GM18499 (cell line): ENCODE data around the gene ADGRV1.

Experiments used
- ATAC-seq: cut with Tn5 transposase; IDR thresholded peaks from one replicate; pipeline ENCODE4 v1.9.1; 2021; ENCODE audit warnings: moderate number of reproducible peaks; ENCODE audit not compliant: insufficient read depth, unreplicated experiment

The ADGRV1 gene

DNA sequence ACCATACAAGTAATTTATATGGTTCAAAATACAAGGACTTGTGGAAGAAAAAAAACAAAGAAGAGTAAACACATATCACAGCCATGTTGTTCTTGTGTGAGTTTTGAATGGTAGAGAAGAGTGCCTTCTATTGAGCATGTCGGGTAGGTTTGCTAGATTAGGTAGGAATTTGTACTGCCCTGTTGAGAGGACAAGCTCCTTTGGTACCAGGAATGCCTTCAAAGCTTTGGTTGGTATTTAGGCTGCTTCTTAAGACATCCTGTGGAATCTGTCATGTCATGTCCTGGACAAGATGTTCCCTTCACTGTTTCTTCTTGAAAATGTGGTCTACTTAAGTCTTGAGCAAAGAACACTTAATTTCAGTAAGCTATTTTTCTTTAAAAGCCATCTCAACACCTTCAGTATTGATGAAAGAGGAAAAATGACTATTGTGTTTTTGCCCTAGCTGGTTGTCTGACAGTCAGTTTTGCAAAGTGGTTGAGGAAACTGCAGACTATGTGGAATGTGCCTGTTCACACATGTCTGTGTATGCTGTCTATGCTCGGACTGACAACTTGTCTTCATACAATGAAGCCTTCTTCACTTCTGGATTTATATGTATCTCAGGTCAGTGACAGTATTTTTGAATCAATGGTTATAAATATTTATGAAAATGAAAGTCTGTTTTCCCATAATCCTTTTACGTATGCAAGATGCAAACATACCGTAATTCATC, 296.9 kb downstream of the ADGRV1 start:
- ATAC-seq = no peak

DNA sequence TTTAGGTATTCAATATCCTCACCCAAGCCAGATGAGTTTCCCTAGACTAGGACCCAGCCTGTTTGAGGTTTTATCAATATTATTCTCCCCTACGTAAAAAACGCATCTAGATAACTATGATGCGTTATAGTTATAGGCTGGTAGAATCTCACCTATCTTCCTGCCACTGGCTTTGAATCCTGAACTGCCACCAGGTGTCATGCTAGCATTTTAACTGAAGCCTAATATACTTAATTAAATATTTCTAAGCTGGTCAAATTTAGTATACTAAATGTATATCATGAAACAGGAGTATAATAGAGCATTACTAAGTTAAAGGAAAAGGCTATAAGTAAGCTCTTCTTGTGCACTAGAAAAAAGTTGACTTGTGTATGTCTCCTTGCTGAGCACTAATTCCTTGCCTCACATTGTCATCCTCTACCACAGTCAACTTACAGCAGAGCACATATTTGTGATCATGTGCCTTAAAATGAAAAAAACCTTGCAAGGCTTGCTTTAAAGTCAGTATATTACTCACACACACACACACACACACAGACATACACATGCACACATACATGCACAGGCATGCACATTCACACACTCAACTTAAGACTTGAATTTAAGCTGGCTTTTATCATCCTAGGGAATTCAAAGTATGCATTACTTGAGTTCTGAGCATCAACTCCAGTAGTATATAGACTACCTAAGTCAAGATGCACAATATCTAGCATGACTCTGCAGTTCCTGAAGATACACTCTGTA, 303.4 kb downstream of the ADGRV1 start:
- no peak for ATAC-seq

DNA sequence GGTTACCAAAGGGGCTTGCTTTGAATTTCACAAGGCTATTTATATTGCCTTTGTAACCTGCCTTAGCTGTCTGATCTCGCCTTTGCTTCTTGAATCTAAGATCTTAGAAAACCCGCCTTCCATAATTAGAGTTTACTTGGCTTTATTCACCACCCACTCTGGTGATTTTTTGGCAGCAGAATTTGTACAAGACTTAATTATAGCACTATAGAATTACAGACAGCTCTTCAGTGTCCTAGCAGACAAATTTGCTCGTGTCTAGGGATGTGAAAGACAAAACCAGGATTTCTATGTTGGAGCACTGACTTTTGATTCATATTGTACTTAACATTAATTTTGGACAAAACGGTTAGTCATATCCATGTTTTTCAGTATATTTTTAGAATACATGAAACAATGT, 306.6 kb downstream of the ADGRV1 start:
- ATAC-seq = no peak

DNA sequence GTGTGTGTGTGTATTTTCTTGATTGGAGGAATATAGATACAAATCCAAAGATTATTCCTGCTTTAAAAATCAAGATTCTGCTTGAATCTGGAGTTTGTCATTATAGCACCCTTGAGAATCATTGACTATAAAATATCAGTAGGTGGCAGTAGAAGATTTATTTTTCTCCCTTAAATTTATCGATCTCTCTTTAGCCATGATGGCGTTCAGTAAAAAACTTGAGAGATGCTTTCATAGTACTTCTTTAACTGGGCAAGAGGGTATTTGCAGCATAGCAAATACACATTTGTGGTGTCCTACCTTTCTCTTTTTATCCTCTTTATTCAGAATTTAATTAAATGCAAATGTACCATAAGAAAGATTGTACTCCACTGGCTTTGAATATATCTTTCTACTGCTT, 307.7 kb downstream of the ADGRV1 start:
- ATAC-seq = no peak

DNA sequence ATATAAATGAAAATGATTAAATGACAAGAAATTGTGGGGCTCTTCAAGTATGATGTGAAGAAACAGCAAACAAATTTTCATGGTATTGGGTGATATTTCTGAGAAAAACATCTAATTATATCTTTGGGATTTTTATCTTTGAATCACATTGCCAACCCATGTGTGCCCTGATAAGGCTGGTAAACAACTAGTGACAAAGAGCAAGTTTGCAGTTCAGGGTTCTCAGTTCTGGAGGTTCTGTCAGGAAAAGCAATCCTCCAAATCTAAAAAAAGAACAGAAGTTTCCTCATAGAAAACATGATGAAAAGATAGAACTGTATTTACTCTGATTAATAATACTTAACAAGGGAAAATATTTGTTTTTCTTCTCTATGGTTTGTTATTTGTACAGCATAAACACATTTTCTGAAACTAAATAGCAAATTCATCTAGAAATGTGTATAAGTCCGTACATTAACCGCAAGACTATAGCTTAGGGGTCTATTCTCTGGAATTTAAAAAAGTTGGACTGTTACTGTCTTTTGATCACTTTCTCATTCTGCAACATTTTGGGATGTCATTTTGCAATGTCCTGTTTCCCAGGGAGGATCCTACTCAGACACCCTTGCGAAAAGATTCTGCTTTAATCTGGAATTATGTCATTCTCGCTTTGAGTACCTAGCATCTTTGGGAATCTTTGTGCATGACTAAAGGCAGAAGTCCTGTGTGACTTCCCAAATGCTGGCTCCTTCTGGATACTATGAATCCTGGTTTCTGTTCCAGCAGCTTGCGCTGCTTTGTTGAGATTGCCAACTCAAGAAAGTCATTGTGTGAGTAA, 308.5 kb downstream of the ADGRV1 start:
- no peak for ATAC-seq

DNA sequence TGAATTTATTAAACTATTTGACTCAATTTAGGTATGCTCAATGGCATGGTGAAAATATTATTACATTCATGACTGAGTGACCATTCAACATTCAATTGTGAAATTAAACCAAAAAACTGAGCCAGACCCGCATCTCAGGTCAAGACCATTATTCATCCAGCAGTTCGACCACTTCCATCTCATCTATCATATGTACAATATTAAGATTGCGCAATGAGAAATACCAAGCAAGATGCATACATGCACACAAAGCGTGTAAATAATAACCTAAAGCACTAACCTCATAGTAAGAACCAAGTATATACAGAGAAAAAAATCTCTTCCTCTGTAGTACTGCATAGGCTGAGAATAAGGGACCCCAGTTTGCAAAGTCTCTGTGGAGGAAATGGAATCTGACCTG, 310.2 kb downstream of the ADGRV1 start:
- no peak for ATAC-seq

DNA sequence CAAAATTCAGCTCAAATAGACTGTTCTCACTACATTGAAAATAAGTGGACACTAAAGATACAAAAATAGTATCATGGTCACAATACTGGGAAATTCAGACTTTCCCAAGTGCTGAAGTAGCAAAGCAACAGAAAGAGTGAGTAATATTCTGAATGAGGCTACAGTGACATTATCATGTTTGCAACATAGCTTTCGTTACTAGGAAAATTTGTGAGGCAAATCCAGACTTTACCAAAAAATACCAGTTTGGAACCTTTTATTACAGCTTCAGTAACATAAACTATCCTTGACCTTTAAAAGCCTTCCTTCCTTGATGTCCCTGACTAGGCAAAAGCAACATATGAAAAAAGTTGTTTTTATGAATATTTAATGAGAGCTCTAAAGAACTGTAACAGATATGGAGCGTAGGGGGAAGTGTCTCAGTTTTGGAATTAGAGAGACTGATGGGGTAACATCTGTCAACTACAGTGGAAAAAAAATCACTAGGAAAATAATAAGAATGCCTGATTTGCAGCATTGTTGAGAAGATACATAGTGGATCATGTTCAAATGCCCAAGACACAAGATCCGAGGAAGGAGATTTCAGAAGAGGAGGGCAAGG, 312.9 kb downstream of the ADGRV1 start:
- no peak for ATAC-seq

DNA sequence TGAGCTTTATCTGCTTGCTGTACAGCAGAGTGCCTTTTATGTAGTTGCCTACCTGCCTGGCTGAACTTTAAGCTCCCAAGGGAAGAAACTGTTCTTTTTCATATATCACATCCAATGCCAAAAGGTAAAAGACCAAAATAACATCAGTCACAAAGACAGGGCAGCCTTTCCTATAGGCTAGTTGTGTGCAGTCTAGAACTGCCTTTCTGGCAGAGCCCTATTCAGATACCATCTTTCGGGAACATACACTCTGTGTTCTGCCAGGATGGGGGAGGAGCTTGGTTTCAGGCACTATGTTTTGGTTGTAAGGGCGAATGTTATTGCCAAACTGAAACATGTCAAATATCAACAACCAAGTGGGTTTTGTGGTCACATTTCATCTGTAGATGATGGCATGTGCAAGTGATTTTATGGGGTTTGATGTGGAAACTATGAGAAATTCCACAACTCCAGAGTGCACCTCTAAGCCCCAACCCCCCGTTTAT, 314.5 kb downstream of the ADGRV1 start:
- ATAC-seq = no peak

DNA sequence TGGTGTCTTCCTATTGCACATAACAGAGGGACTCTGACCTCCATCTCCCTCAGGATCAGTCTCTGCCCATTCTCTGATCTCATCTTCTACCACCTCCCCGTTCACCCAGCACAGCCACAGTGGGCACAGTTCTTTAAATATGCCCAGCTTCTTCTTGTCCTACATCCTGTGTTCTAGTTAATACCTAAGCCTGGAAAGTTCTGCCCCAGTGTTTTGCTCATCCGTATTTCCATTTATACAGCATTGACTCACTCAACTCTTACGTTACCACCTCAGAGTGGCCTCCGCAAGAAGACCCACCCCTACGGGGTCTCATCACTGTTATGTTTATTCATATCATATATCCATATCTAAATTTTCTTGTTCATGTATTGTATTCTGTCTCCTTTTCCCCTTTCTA, 315.5 kb downstream of the ADGRV1 start:
- ATAC-seq = no peak

DNA sequence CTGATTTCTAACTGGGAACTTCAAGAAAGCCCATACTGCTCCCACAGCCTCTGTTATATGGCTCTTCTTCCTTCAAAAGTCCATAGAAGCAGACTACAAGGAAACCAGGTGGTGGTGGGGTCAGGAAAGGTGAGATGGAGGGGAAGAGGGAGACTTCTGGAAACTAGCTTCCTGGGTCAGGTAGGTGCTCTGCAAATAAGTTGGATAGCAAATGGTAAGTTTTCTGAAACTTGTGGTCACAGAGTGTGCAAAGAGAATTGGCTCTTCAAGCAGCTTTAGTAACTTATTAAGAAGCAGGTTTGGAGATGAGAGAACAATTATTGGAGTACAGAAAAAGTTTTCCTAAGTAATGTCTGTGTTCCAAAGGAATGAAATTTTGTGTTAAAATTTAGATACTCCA, 316.9 kb downstream of the ADGRV1 start:
- ATAC-seq = no peak

DNA sequence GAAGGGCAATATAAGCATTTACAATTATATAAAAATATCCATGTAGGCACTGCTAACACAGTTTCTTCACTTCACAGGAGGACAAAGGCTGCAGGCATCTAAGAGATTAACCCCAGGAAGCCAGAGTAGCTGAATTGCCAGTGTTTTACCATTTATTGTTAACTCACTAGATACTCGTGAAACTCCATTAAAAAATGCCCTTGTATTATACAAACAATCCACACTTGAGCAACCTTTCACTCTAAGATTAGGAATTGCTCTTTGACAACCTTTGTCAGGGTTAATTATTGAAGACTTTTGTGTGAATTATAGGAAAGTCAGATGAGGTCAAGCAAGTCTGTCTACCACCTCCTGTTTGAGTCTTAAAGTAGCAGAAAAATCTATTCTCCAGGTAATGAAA, 317.8 kb downstream of the ADGRV1 start:
- no peak for ATAC-seq

DNA sequence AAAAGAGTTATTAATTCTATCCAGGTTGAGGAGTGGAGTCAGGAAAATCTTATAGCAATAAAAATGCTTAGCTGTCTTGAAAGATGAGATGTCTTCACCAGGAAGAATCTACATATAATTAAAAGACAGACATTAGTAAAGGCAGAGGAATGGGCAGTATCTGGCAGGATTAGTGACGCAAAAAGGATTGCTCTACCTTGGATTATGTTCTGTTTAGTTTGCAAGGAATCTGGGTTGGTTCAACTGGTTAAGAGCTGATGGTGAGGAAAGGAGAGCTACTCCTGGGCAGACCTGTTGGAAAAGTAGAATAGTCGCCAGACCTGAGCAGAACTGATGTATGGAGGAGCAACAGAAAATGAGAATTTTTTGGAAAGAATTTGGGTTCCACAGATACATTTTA, 318.5 kb downstream of the ADGRV1 start:
- ATAC-seq = no peak

DNA sequence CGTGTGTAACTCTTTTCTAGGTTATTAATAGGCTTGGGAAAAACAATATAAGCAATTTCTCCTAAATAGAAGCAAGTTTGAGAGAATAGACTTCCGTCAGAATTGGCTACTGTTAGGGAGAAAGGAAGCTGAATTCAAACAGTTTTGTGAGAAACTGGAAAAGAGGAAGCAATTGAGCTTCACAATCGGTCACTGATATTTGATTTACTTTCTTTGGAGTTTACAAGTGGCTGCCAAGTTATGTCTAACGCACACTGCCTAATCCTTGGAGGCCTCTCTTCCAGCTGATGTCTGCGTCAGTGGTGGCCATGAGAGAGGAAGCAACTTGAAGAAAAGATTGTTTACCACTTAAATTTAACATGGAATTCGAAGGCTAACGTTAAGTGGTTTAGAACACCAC, 319.5 kb downstream of the ADGRV1 start:
- ATAC-seq = no peak

DNA sequence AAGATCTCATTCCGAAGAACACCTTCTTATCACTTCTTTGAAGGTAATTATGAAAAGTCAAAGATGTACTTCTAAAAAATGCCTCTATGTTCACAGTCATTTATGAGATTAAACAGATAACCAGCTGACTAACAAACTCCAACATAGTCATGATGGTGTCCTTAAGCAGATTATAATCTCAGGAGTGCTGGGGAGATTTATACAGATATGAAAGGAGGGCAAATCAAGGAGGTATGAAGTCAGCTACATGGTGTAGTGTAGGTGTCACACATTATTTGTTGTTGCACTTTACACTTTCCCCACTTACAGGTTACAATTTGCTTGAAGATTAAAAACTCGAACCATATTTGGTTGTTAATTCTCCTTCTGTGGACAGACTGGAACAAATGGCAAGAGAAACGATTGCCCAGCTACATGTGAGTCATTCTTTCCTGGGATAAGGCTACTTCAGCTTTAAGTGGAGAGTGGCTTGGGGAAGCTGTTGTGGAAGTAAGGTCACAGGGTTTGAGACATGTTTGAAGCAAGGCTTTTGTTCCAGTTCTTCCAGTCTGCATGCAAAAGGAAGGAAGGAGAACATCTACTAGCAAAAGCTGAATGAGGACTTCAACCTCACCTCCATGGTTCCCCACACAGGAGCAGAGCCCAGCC, 320.1 kb downstream of the ADGRV1 start:
- no peak for ATAC-seq

DNA sequence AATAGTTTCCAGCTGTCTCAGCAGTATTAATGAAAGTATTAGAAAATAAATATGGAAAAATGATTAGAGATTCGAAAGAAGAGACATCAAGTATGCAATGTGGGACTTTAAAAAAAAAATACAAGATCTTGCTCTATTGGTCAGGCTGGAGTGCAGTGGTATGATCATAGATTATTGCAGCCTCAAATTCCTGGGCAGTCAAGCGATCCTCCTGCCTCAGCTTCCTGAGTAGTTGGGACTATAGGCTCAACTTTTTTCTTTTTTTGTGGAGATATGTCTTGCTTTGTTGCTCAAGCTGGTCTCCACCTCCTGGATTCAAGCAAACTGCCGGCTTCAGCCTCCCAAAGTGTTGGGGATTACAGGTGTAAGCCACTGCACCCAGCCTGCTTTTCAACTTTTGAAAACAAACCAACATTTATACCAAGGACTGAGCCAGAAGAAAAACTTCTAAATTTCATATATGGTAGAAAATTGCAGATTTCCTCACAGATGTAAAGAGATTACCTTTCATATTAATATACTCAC, 323.1 kb downstream of the ADGRV1 start:
- no peak for ATAC-seq

DNA sequence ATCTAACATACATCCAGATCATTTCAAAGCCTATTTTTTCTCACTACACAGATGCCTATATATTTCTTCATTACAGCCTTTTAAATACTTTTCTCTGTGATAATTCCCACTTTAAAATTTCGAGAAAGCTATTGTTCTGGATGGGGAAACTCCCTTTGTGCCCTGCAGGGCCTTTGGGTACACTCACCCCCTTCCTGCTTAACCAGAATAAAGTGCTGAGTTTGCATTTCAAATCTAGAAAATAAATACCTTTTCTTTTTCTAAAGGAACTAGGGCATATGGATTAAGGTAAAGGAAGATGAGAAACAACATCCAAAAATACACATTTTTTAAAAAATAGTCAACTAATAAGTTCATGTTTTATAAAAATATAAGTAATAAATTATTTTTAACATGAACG, 323.9 kb downstream of the ADGRV1 start:
- no peak for ATAC-seq

DNA sequence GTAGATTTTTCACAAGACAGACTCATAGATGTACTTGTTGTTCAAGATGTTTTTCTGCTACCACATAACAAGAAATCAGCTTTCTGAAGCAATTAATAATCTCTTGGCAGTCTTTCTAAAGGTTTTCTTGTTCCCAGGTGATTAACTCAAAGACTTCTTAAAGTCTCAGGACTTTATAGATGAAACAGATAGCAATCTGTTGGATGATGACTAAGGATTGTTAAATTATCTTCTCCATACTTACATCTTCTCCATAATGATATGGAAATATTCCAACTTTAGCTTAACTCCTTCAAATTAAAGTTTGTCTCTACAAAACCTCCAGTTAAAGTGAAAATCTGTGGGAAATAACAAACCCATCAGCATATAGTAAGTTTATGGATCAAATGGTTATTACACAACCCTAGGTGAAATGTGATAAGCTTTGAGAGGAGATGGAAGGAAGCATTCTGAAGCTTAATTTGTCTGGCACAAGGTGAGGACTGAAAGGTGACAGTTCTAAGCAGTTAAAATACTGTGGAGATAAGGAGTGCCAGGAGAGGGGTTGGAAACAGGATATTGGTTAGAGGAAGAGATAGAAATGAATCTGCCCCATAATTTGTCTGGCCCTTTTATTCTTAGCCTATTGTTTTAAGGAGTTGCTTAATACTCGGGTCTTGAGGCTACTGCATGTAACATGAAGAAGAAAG, 326.7 kb downstream of the ADGRV1 start:
- ATAC-seq = no peak

DNA sequence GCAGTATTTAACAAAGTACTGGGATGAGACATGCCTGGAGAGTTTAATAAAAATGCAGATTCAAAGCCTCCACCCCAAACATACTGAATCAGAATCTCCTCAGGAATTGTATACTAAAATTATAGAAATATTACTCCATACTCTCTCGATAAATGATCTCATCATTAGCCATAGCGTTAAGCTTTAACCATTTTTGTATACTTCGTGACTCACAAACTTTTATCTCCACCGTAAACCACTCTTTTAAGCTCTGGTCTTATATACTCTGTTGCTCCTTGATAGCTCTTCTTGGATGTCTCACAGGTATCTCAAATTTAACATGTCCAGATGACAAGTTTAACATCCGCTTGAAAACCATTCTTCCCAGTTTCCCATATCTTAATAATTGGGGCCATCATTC, 327.8 kb downstream of the ADGRV1 start:
- ATAC-seq = no peak

DNA sequence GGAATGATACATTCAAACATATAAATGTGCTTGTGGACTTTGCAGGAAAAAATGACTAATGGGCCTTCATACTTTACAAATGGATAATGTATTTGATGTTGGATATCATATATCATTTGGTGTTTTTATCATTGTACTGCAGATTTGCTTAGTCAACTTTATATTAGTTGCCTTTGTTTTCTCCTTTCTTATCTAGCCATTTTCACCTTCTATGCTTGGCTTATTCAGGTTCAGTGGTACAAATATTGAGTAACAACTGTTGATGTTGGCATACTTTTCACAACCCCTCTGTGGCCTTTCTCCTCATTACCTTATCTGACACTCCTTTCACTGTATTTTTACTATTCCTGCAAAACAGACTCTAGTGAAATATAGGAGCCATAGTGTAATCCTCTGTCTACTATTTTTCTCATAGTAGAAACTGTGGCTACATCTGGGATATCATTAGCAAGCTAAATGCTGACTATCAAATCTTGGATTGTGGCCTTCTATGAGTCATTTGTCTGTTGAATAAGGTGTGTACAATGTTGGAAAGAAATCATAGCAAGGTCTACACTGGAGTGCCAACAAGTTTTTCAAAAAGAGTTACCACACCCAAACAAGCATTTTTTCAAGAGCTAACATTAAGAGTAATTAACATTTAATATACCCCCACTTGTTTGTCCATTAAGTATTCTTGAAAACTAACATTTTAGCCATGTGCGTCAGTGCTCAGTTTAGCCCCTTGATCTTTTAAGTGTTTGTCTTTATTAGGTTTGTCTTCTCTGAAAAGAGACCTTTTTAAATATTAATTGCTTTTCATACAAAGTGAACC, 330.1 kb downstream of the ADGRV1 start:
- ATAC-seq = no peak
